Activated naive CD8-positive, alpha-beta T cell treated with anti-CD3 and anti-CD28 coated beads, Interleukin-2, amount 50 U/mL, for 24 hours (primary cell): ENCODE data around the gene DAZAP2.
"Not testable (repeated sequence)": the region's sequence is repeated elsewhere in the genome, so short reads cannot be mapped to it uniquely, and the experiment has no call there.

ENCODE experiments used
- ATAC-seq: fragments of 150-1000 bp; cut with Tn5 transposase; one replicate; pipeline ENCODE4 v1.10.0; 2021
- DNase-seq: peaks from one replicate; pipeline ENCODE4 v3.0.0; 2021
- H3K27ac Mint-ChIP-seq: one replicate; pipeline ENCODE4 v1.8.0; 2021; ENCODE audit warnings: mild to moderate bottlenecking, mixed read lengths
- H3K27me3 Mint-ChIP-seq: one replicate; pipeline ENCODE4 v1.8.0; 2021; ENCODE audit warnings: mixed read lengths
- H3K36me3 Mint-ChIP-seq: one replicate; pipeline ENCODE4 v1.8.0; 2021; ENCODE audit warnings: low read depth, mixed read lengths
- H3K4me1 Mint-ChIP-seq: one replicate; pipeline ENCODE4 v1.8.0; 2021; ENCODE audit warnings: mixed read lengths
- H3K4me3 Mint-ChIP-seq: one replicate; pipeline ENCODE4 v1.8.0; 2021; ENCODE audit warnings: mild to moderate bottlenecking, moderate library complexity, mixed read lengths
- H3K9me3 Mint-ChIP-seq: one replicate; pipeline ENCODE4 v1.8.0; 2021; ENCODE audit warnings: mixed read lengths

DAZAP2 gene

GRCh38 chr12:51291603-51292513 lies 53.2 kb downstream of the DAZAP2 start:
- DNase-seq, H3K9me3 Mint-ChIP-seq, H3K4me3 Mint-ChIP-seq, H3K27me3 Mint-ChIP-seq: not testable (repeated sequence)
- ATAC-seq, result peak; percentile 16
- Mint-ChIP-seq H3K4me1 (peaks cover 26% of the 10 kb centered on the region), H3K36me3 (peaks cover 36% of the 10 kb centered on the region), H3K27ac (peak overlapping the region; percentile 32)
